Measurements from ENCODE around the gene ATG4B.

The ATG4B gene

DNA sequence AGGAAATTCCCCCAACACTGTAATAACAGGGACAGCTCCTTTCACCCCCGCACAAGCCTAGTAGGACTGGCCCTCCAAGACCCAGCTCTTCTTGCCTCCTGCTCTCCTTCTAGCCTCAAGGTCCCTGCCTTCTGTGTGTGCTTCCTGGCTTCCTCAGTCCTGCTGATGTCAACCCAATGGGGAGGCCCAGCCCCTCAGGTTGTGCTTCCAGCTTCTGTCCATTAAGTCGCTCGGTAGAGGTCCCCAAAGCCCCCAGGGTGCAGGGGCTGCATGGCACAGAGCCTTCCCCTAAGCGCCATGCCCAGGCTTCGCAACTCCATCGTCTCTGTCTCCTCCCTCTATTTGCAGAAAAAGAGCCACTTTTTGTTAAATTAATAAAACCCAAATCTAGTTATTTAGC is 39.9 kb upstream of the ATG4B start:
- H3K4me3 ChIP-seq (ENCODE audit: low read depth, low read length) = no peak overlapping the region
- DNase-seq (ENCODE audit: low read depth, low spot score) = no peak
- ChIA-PET CTCF (interaction anchor here (1.0 to 2.0 kb wide), 3 partner anchors 11 to 91 kb away, joined by 3 to 7 read pairs (median 6); no protein-coding TSS in a partner anchor), POLR2A (no interaction called here)
- TF ChIP-seq, protein P1, sequence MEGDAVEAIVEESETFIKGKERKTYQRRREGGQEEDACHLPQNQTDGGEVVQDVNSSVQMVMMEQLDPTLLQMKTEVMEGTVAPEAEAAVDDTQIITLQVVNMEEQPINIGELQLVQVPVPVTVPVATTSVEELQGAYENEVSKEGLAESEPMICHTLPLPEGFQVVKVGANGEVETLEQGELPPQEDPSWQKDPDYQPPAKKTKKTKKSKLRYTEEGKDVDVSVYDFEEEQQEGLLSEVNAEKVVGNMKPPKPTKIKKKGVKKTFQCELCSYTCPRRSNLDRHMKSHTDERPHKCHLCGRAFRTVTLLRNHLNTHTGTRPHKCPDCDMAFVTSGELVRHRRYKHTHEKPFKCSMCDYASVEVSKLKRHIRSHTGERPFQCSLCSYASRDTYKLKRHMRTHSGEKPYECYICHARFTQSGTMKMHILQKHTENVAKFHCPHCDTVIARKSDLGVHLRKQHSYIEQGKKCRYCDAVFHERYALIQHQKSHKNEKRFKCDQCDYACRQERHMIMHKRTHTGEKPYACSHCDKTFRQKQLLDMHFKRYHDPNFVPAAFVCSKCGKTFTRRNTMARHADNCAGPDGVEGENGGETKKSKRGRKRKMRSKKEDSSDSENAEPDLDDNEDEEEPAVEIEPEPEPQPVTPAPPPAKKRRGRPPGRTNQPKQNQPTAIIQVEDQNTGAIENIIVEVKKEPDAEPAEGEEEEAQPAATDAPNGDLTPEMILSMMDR (IDR thresholded peaks at IDR 0.05; ENCODE audit: insufficient read depth, low read length, missing control alignments) = no peak

DNA sequence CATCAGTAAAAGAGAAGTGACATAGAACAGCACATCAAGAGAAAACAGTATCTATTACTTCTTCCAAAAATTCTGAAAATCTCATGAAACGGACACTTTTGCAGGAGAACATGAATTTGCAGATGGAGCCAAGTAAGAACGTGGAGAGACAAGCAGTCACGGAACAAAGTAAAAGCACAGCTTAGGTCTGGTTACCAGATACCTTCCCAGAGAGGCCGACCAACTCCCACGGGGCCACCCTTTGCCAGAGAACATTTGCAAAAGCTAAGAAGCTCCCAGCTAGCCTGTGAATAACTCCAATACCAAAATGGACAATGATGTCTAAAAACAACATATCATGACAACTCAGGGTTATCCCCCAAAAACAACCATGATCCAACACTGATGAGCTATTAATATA is 39.4 kb upstream of the ATG4B start:
- no peak for DNase-seq (ENCODE audit: low read depth, low spot score)
- ChIA-PET CTCF (interaction anchor here (0.6 to 2.0 kb wide), 4 partner anchors 10 to 114 kb away, joined by 3 to 7 read pairs (median 4); no protein-coding TSS in a partner anchor), POLR2A (no interaction called here)
- TF ChIP-seq, protein P1 (IDR thresholded peaks at IDR 0.05; ENCODE audit: insufficient read depth, low read length, missing control alignments) = no peak
- H3K4me3 ChIP-seq (ENCODE audit: low read depth, low read length) = no peak overlapping the region

DNA sequence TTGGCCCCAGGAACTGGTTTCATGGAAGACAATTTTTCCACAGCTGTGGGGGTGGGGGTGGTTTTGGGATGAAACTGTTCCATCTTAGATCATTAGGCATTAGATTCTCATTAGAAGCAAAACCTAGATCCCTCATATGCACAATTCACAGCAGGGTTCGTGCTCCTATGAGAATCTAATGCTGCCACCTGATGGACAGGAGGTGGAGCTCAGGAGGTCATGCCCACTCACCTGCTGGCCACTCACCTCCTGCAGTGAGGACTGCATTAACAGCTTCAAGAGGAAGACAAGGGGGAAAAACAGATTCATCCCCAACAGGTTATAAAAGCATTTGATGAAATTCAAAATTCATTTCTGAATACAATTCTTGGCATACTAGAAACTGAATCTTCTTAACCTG is 39.0 kb upstream of the ATG4B start:
- POLR2A ChIA-PET = no interaction called here
- DNase-seq (ENCODE audit: low read depth, low spot score) = no peak
- TF ChIP-seq, protein P1 (IDR thresholded peaks at IDR 0.05; ENCODE audit: insufficient read depth, low read length, missing control alignments) = no peak
- no peak overlapping the region for H3K4me3 ChIP-seq (ENCODE audit: low read depth, low read length)
- CTCF ChIA-PET = interaction anchor here (0.5 to 2.0 kb wide), 6 partner anchors 10 to 249 kb away, joined by 3 to 7 read pairs (median 3); no protein-coding TSS in a partner anchor

DNA sequence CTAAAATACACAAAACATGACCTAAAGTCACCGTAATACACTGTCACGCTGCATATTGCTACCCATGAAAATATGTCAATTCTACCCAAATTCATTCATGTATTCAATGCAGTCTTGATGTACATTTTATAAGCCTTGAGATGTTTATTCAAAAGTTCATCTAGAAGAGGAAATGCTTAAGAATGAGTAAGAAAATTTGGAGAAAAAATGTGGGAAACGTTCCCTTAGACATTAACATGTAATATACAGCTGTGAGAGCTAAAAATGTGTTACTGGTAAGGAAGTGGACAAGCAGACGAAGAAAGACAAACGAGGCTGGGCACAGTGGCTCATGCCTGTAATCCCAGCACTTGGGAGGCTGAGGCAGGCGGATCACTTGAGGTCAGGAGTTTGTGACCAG is 37.9 kb upstream of the ATG4B start:
- TF ChIP-seq, protein P1 (IDR thresholded peaks at IDR 0.05; ENCODE audit: insufficient read depth, low read length, missing control alignments) = no peak
- ChIA-PET CTCF (interaction anchor here (1.0 kb wide), 2 partner anchors 11 to 59 kb away, joined by 3 to 4 read pairs; no protein-coding TSS in a partner anchor), POLR2A (no interaction called here)
- H3K4me3 ChIP-seq (ENCODE audit: low read depth, low read length) = no peak overlapping the region
- no peak for DNase-seq (ENCODE audit: low read depth, low spot score)

DNA sequence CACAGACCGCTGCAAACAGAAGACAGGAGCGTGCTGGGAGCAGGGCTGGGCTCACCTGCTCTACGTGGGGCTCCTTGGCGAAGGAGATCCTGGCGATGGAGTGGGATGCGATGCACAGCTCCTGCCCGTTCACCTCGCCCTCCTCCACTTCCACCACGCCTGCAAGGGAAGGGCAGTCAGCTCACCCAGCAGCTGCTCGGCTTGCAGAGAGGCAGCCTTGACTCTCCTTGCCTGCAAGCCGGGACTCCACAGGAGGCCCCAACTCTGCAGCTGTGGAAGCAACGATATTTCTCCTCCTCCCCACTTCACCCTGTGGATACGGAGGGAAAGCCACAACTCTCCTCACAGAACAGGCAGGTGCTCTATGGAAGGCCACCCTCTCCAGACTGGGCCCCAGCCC is 35.7 kb upstream of the ATG4B start:
- TF ChIP-seq, protein P1 (IDR thresholded peaks at IDR 0.05; ENCODE audit: insufficient read depth, low read length, missing control alignments) = no peak
- DNase-seq (ENCODE audit: low read depth, low spot score) = no peak
- POLR2A ChIA-PET = no interaction called here
- H3K4me3 ChIP-seq (ENCODE audit: low read depth, low read length) = no peak overlapping the region
- CTCF ChIA-PET = no interaction called here

DNA sequence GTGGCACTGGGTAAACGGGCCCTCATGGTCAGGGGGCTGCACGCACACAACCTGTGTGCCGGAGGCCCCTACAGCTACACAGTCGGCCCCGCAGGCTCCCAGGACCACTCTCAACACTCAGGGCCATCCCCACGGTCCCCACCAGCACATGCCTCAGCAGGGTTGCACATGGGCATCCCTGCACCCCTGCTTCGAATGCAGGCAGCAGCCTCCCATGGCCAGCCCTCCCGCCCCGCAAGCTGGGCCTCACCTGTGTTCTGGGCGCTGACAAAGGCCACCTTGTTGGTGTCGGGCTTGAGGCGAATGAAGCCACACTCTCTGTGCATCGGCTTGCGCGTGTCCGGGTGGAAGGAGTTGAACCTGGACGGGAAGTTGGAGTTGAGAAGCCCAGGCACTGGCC is 34.8 kb upstream of the ATG4B start:
- DNase-seq (ENCODE audit: low read depth, low spot score) = no peak
- ChIA-PET CTCF (no interaction called here), POLR2A (no interaction called here)
- no peak overlapping the region for H3K4me3 ChIP-seq (ENCODE audit: low read depth, low read length)
- TF ChIP-seq, protein P1 (IDR thresholded peaks at IDR 0.05; ENCODE audit: insufficient read depth, low read length, missing control alignments) = no peak
